ENCODE data around the gene OSBPL8. TPM values are rescaled to one million over a fixed set of nuclear protein-coding genes. Genes with fewer than 3 reads are reported as not detected.
A peak's percentile ranks its signal among the peaks of the same experiment; 100 is the strongest.

The OSBPL8 gene
- total RNA-seq, 1 donor = 204 TPM

- no peak for DNase-seq (ENCODE audit: insufficient read length, low spot score, missing footprints)
- TF ChIP-seq CTCF (IDR thresholded peaks at IDR 0.05; ENCODE audit: extremely low read depth, low read depth, low read length) = no peak
- Histone ChIP-seq H3K4me3 (ENCODE audit: insufficient read depth, low read length) (no peak overlapping the region), H4K20me1 (ENCODE audit: insufficient read depth, low read length) (no peaks in the 10 kb centered on the region), H3K79me2 (ENCODE audit: insufficient read depth, low read length) (no peaks in the 10 kb centered on the region), H3K4me2 (ENCODE audit: insufficient read depth, low read length) (peak overlapping the region; percentile 28), H3K4me1 (ENCODE audit: insufficient read depth, low read length) (peaks cover 5% of the 10 kb centered on the region), H3K36me3 (ENCODE audit: insufficient read depth, low read length) (no peaks in the 10 kb centered on the region), H3K27me3 (ENCODE audit: insufficient read depth, low read length) (no peaks in the 10 kb centered on the region), H3K9me3 (ENCODE audit: low read depth, low read length) (no peaks in the 10 kb centered on the region), H3K27ac (ENCODE audit: low read depth, low read length) (no peak overlapping the region), H2AFZ (ENCODE audit: low read length) (peak overlapping the region; percentile 44)
Measured at GRCh38 chr12:76303989-76304460, 255.5 kb downstream of the OSBPL8 start.

GRCh38 chr12:76303365-76303764, 256.2 kb downstream of the OSBPL8 start:
- Histone ChIP-seq H3K27me3 (ENCODE audit: insufficient read depth, low read length) (no peaks in the 10 kb centered on the region), H3K4me3 (ENCODE audit: insufficient read depth, low read length) (no peak overlapping the region), H3K4me2 (ENCODE audit: insufficient read depth, low read length) (peak overlapping the region; percentile 28), H4K20me1 (ENCODE audit: insufficient read depth, low read length) (no peaks in the 10 kb centered on the region), H3K79me2 (ENCODE audit: insufficient read depth, low read length) (no peaks in the 10 kb centered on the region), H3K4me1 (ENCODE audit: insufficient read depth, low read length) (peaks cover 5% of the 10 kb centered on the region), H3K9me3 (ENCODE audit: low read depth, low read length) (no peaks in the 10 kb centered on the region), H3K27ac (ENCODE audit: low read depth, low read length) (no peak overlapping the region), H3K36me3 (ENCODE audit: insufficient read depth, low read length) (no peaks in the 10 kb centered on the region), H2AFZ (ENCODE audit: low read length) (peak overlapping the region; percentile 44)
- no peak for TF ChIP-seq CTCF (IDR thresholded peaks at IDR 0.05; ENCODE audit: extremely low read depth, low read depth, low read length)
- DNase-seq (ENCODE audit: insufficient read length, low spot score, missing footprints) = peak; percentile 67

Small RNA genes lying within 50 kb of the gene (small RNA-seq; reads per million reads assigned to genes)
- not detected for gene RN7SKP172

Other genes starting within 250 kb of the OSBPL8 start
- 9.8 and 11.8 TPM in 2 replicates for gene BBS10, start 211.4 kb downstream of the OSBPL8 start, total RNA-seq
- 42.0 and 50.4 TPM in 2 replicates for gene ZDHHC17, start 204.3 kb upstream of the OSBPL8 start, total RNA-seq